CD4-positive, alpha-beta T cell treated with Interleukin-2 at 100 ng/mL for 4 hours (primary cell): ENCODE results near the gene STEAP3.

ENCODE experiments used
- DNase-seq: peaks from one replicate; pipeline ENCODE4 v3.0.0-alpha.2; 2020; ENCODE audit warnings: low spot score

Gene STEAP3

GRCh38 chr2:119198240-119198840 lies 25.3 kb upstream of the STEAP3 start:
- no peak for DNase-seq

GRCh38 chr2:119201815-119202214 lies 21.8 kb upstream of the STEAP3 start:
- no peak for DNase-seq

GRCh38 chr2:119202610-119203310 lies 20.9 kb upstream of the STEAP3 start:
- DNase-seq: no peak

- DNase-seq: no peak
These were observed 19.1 kb upstream of the STEAP3 start for GRCh38 chr2:119204525-119204924.

- DNase-seq: no peak
These were observed 18.5 kb upstream of the STEAP3 start for GRCh38 chr2:119205001-119205706.

GRCh38 chr2:119206201-119206600 lies 17.4 kb upstream of the STEAP3 start:
- DNase-seq: no peak

- no peak for DNase-seq
These were observed 16.2 kb upstream of the STEAP3 start for GRCh38 chr2:119207447-119207846.

- no peak for DNase-seq
These were observed 14.8 kb upstream of the STEAP3 start for GRCh38 chr2:119208791-119209203.

- DNase-seq: no peak
These were observed 11.4 kb upstream of the STEAP3 start for GRCh38 chr2:119212139-119212800.

- no peak for DNase-seq
These were observed 9.1 kb upstream of the STEAP3 start for GRCh38 chr2:119214453-119215037.

GRCh38 chr2:119216994-119217393 lies 6.6 kb upstream of the STEAP3 start:
- DNase-seq: no peak

- no peak for DNase-seq
These were observed 5.1 kb upstream of the STEAP3 start for GRCh38 chr2:119218478-119219064.

GRCh38 chr2:119219873-119220272 lies 3.8 kb upstream of the STEAP3 start:
- no peak for DNase-seq

- no peak for DNase-seq
These were observed 2.8 kb upstream of the STEAP3 start for GRCh38 chr2:119220720-119221301.

GRCh38 chr2:119221609-119222008 lies 2.0 kb upstream of the STEAP3 start:
- DNase-seq: no peak

- DNase-seq: no peak
These were observed 1.4 kb upstream of the STEAP3 start for GRCh38 chr2:119222213-119222612.

GRCh38 chr2:119222863-119223520 lies 642 bp upstream of the STEAP3 start:
- no peak for DNase-seq

- DNase-seq: no peak
These were observed 914 bp downstream of the STEAP3 start for GRCh38 chr2:119224391-119225104.

- DNase-seq: no peak
These were observed 1.7 kb downstream of the STEAP3 start for GRCh38 chr2:119225105-119225865.

- DNase-seq: no peak
These were observed 2.3 kb downstream of the STEAP3 start for GRCh38 chr2:119225926-119226325.
